Tibial artery (tissue), 4 donors: ENCODE results near the gene ZNF609.

Source experiments
- DNase-seq, 2 donors: peaks; one replicate each; pipeline ENCODE4 v3.0.0-alpha.2; 2019
- H3K27ac ChIP-seq, 2 donors: fragments of 200-600 bp; sonication (generic) in 1 of 2; 1 replicate in 1 of 2; 2 replicates in 1 of 2; pipeline ENCODE4 v1.5.1; 2018 to 2019; ENCODE audit warnings: mild to moderate bottlenecking in 1 of 2
- H3K27me3 ChIP-seq, 2 donors: fragments of 200-600 bp; sonication (generic) in 1 of 2; one replicate each; pipeline versions ENCODE4 v1.5.1 to v1.6.0; 2016 to 2019
- H3K36me3 ChIP-seq, 3 donors: fragments of 200-600 bp; sonication (generic) in 2 of 3; one replicate each; pipeline ENCODE4 v1.5.1; 2016 to 2019; ENCODE audit warnings: mild to moderate bottlenecking in 2 of 3
- H3K4me1 ChIP-seq, 4 donors: fragments of 200-600 bp; sonication (generic) in 2 of 4; 1 replicate in 3 of 4; 2 replicates in 1 of 4; pipeline ENCODE4 v1.5.1; 2016 to 2019
- H3K4me3 ChIP-seq, 2 donors: fragments of 200-600 bp; sonication (generic) in 1 of 2; 1 replicate in 1 of 2; 2 replicates in 1 of 2; pipeline ENCODE4 v1.5.1; 2018 to 2019; ENCODE audit warnings: mild to moderate bottlenecking in 2 of 2
- H3K9me3 ChIP-seq, 3 donors: fragments of 200-600 bp; sonication (generic) in 1 of 3; one replicate each; pipeline ENCODE4 v1.5.1; 2016 to 2019
- CTCF ChIP-seq, 2 experiments: fragments of 200-600 bp in 1 of 2; fragments of 450-650 bp in 1 of 2; IDR thresholded peaks; one replicate each; pipeline ENCODE4 v1.5.1; 2017 to 2019; ENCODE audit warnings: antibody characterized with exemption in 2 of 2, mild to moderate bottlenecking in 1 of 2, moderate library complexity in 1 of 2
- intact Hi-C: fragments of 100-400 bp; cut with DNase I; formaldehyde crosslinking; loops from one replicate; pipeline ENCODE4 v1.15.0; 2023; ENCODE audit warnings: low total_unique reads

ZNF609 gene

GRCh38 chr15:64705006-64705405 lies 244.6 kb downstream of the ZNF609 start:
- no peak for TF ChIP-seq CTCF (IDR thresholded peaks at IDR 0.05)
- intact Hi-C loops: no loop called here
- Histone ChIP-seq H3K27me3 (no peaks in the 10 kb centered on the region), H3K36me3 (no peaks in the 10 kb centered on the region), H3K9me3 (no peaks in the 10 kb centered on the region), H3K27ac (no peak overlapping the region), H3K4me3 (no peak overlapping the region), H3K4me1 (peaks cover 0 to 34% (median 22%) of the 10 kb centered on the region in 4 donors)
- no peak for DNase-seq

- Histone ChIP-seq H3K4me1 (peaks cover 0 to 22% (median 10%) of the 10 kb centered on the region in 4 donors), H3K4me3 (no peak overlapping the region), H3K9me3 (no peaks in the 10 kb centered on the region), H3K36me3 (no peaks in the 10 kb centered on the region), H3K27ac (no peak overlapping the region), H3K27me3 (no peaks in the 10 kb centered on the region)
- no peak for TF ChIP-seq CTCF (IDR thresholded peaks at IDR 0.05)
- intact Hi-C loops: no loop called here
- no peak for DNase-seq
These were observed 245.9 kb downstream of the ZNF609 start for GRCh38 chr15:64706011-64706911.

GRCh38 chr15:64710676-64711428 lies 250.5 kb downstream of the ZNF609 start:
- no peak overlapping the region for H3K27ac ChIP-seq
- TF ChIP-seq CTCF (IDR thresholded peaks at IDR 0.05): no peak
- H3K36me3 ChIP-seq: peaks cover 0 to 4% (median 0%) of the 10 kb centered on the region in 3 donors

GRCh38 chr15:64712353-64712752 lies 252.0 kb downstream of the ZNF609 start:
- Histone ChIP-seq H3K4me1 (no peaks in the 10 kb centered on the region), H3K9me3 (no peaks in the 10 kb centered on the region), H3K27me3 (no peaks in the 10 kb centered on the region), H3K27ac (no peak overlapping the region), H3K36me3 (peaks cover 4 to 5% (median 4%) of the 10 kb centered on the region in 3 donors), H3K4me3 (no peak overlapping the region)
- intact Hi-C loops: no loop called here
- TF ChIP-seq CTCF (IDR thresholded peaks at IDR 0.05): no peak
- DNase-seq: no peak

More at GRCh38 chr15:64710676-64711428, 250.5 kb downstream of the ZNF609 start:
- DNase-seq: no peak
- no peaks in the 10 kb centered on the region for H3K9me3 ChIP-seq
- H3K27me3 ChIP-seq: no peaks in the 10 kb centered on the region
- no peaks in the 10 kb centered on the region for H3K4me1 ChIP-seq
- H3K4me3 ChIP-seq: no peak overlapping the region
- intact Hi-C loops: no loop called here

GRCh38 chr15:64713592-64713991 lies 253.2 kb downstream of the ZNF609 start:
- no peak for TF ChIP-seq CTCF (IDR thresholded peaks at IDR 0.05)
- no peak for DNase-seq

More at GRCh38 chr15:64713592-64713991, 253.2 kb downstream of the ZNF609 start:
- H3K4me3 ChIP-seq: no peak overlapping the region
- H3K4me1 ChIP-seq: peaks cover 0 to 12% (median 8%) of the 10 kb centered on the region in 4 donors
- H3K27me3 ChIP-seq: no peaks in the 10 kb centered on the region
- intact Hi-C loops: no loop called here
- peaks cover 4 to 5% (median 4%) of the 10 kb centered on the region in 3 donors for H3K36me3 ChIP-seq
- H3K27ac ChIP-seq: no peak overlapping the region
- H3K9me3 ChIP-seq: no peaks in the 10 kb centered on the region
